GM12891 (cell line): Measurements from ENCODE around the gene FNBP1.

Experiments used
- POLR2A ChIP-seq: IDR thresholded peaks from 2 replicates; pipeline ENCODE4 v1.6.1; 2011; ENCODE audit warnings: low read depth, low read length, control low read depth
- POLR2AphosphoS5 ChIP-seq: IDR thresholded peaks from 2 replicates; pipeline ENCODE4 v1.6.1; 2011; ENCODE audit warnings: low read depth, low read length, control low read depth
- TAF1 ChIP-seq: IDR thresholded peaks from 2 replicates; pipeline ENCODE4 v1.6.1; 2011; ENCODE audit warnings: low read depth, low read length, control low read depth

- TF ChIP-seq POLR2AphosphoS5: no peak
- no peak for TF ChIP-seq TAF1
- no peak for TF ChIP-seq POLR2A
Observed at GRCh38 chr9:129860653-129861446, 182.1 kb downstream of the FNBP1 start.
